HG02763 (cell line): Measurements from ENCODE around the gene SLC8A1.

ENCODE experiments used
- ATAC-seq: cut with Tn5 transposase; IDR thresholded peaks from one replicate; pipeline ENCODE4 v1.9.1; 2021; ENCODE audit warnings: mild to moderate bottlenecking, moderate library complexity; ENCODE audit not compliant: unreplicated experiment

Gene SLC8A1

GRCh38 chr2:40358783-40359182 lies 93.1 kb downstream of the SLC8A1 start:
- ATAC-seq: no peak

- ATAC-seq: no peak
These were observed 94.2 kb downstream of the SLC8A1 start for GRCh38 chr2:40357667-40358066.

DNA sequence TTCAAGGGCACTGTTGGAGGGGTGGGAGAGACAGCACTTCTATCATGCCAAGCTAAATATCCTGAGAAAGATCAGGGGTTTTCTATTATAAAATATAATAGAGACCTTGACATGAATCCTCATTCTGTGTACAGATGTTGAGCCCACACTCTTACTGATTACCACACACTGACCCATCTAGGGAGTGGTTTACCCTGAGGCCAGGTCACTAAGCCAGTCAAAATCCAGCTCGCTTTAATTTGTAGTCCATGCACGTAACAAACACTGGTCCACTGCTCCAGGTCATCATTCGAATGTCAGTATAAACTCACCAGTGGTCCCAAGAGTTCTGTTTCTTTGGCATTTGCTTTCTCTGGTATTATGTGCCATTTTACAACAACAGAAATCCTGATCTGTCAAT lies 96.4 kb downstream of the SLC8A1 start:
- no peak for ATAC-seq

- ATAC-seq: no peak
These were observed 98.7 kb downstream of the SLC8A1 start for GRCh38 chr2:40353231-40353630.

DNA sequence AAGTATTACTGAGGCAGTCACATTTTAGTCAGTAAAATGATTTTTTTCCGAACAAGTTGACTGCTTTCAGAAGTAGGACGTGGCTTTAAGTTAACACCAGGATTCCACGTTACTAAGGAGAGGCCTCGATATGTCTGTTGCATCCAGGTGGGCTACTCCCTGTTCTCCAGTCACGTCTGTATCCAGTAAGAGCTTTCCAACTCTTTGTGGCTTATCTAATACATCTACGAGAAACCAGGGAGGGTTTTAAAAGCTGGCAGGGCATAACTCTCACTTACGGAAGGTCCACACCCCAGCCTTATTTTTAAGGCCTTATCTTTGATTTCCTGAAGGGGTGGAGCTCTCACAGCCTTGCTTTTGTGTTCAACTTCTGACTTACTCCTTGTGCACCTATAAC lies 99.2 kb downstream of the SLC8A1 start:
- no peak for ATAC-seq

DNA sequence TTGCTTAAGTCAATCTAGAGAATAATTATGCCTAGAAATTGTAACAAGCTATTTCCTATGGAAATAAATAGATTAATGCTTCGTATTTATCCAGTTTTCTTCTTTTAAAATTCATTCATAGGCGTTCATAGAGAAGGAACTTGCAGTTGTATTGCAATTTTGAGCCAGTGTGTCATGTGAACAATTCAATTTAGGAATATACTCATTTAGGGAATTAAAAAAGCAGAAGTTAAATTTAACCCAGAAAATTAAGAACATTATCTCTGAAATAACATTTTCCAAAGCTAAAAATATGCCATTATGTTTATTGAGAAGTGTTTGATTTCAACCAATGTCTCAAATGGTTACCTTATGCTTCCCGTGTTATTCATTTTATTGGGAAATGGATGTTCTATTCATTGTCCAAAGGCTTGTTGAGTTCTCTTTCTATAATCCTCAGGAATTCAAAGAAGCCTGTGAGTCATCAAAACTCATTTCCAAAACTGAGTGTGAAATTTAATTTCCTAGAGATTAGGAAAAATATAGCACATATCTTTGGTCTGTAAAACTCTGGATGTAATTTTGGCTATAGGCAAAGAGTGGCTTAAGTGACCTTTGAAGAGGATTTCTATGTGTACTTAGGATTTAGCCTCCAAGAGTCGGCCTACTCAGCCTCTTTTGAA lies 99.7 kb downstream of the SLC8A1 start:
- ATAC-seq: no peak

GRCh38 chr2:40348665-40349064 lies 103.2 kb downstream of the SLC8A1 start:
- ATAC-seq: no peak

DNA sequence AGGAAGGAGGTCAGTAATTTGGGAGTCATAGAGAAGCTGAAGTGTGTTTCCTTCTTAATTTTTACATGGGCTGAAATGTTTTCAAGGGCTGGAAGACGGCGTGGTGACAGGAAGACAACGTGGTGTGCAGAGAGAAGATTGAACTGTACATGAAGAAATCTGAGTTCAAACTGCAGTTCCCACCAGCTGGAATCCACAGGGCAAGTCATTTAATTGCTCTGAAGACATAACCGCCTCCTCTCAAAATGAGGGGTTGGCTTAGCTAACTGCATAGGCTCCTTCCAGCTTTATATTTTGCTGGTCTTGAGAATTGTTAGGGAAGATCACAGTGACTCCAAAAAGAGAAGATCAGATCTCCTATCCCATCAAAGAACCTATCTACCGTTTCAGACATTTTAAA lies 103.9 kb downstream of the SLC8A1 start:
- no peak for ATAC-seq

DNA sequence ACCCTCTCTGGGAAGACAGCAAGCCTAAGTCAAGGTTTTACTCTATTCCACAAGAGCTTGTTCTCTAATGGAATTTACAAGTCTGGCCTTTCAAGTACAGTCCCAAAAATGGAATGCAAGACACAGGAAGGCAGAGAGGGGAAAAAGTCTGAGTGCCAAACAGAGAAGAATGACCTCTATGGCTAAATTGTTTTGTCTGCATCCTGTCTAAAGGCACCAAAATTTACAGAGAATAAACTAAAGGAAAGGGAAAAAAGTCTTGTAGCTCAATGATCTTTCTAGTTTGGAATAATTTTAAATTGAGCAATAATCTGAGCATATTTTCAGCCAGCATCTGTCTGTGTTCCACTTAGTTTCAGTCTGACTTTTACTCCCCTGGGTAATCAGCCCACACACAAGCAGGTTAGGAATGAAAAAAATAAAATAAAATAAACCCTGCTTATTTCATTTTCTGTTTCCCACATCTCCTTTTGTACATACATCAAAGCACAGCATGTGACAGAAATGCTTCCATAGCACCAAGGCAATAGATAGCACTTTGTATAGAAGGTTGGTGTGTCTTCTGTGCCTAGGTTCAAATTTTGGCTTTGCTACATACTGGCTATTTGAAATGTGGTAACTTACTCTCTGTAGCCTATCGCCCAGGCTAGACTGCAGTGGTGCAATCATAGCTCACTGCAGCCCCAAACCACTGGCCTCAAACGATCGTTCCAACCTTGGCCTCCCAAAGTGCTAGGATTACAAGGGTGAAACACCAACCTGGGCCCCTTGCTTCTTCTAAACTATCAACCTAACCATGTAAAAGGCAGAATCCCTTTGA lies 105.1 kb downstream of the SLC8A1 start:
- ATAC-seq: no peak

DNA sequence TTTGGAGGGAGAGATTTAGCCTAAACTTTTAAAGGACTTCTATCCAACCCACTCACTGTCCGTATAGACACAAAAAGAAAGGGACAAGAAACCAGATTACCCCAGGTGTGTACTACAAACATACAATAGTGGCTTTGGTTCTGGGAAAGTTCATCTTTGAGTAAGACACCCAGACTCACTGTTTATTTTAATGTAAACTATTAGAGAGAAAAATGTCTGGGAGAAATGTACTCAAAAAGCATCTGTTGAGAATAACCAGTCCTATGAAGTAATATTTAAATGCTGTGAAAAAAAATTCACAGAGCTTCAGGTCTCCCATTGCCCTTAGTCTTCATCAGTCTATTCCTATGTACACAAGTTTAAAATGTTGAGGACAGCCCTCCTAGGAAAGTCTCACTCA lies 107.5 kb downstream of the SLC8A1 start:
- no peak for ATAC-seq

DNA sequence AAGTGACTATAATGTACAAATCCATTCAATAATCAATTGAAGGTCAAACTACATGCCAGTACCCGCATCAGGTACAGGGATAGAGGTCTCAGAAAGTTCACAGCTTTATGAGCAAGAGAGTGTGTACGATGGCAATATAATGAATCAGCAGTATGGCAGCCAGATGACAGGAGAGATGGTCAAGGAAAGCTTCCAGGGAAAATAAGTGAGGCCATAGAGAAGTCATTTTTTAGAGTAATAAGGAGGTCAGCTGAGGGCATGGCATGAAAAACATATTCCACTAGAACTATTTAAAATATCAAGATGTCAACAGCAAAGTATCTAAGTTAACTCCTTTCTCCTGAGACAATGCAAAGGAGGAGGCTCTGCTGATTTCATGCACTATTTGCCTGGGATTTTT lies 108.0 kb downstream of the SLC8A1 start:
- no peak for ATAC-seq

DNA sequence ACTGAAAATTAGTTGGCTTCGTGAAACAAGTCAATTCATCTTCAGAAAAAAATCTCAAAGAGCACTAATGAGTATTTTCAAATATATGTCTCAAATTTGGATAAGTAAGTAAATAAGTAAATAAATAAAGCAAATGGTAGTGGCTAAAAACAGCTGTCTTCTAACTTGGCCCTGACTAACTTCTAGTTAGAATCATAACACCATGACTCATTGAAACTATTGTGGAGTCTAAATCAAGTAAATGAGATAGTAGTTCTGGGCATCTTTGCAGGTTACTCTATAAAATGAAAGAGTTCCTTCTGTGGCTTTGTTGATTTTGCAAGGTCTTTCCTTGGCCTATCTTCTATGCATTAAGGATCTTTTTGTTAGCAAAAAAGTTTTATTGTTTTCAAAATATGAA lies 110.7 kb downstream of the SLC8A1 start:
- no peak for ATAC-seq

DNA sequence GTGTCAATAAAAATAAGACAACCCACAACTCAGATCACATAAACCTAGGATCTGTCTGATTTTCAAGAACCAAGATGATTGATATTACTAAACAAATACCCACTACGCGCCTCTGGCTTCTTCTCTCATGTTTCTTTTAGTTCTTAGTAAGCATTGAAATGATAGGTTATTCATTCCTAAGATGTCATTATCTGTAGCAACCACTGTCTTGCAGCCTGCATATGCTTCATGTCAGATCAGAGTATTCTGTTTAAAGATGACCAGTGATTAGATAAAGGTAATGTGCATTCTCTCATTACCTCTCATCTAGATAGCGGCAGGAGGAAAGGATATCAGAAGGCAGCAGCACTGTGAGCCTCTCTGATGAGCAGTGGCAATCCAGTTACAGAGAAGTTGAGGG lies 112.9 kb downstream of the SLC8A1 start:
- no peak for ATAC-seq

GRCh38 chr2:40332191-40332826 lies 119.6 kb downstream of the SLC8A1 start:
- ATAC-seq: no peak

- no peak for ATAC-seq
These were observed 121.8 kb downstream of the SLC8A1 start for GRCh38 chr2:40330096-40330495.

- no peak for ATAC-seq
These were observed 122.2 kb downstream of the SLC8A1 start for GRCh38 chr2:40329739-40330030.

DNA sequence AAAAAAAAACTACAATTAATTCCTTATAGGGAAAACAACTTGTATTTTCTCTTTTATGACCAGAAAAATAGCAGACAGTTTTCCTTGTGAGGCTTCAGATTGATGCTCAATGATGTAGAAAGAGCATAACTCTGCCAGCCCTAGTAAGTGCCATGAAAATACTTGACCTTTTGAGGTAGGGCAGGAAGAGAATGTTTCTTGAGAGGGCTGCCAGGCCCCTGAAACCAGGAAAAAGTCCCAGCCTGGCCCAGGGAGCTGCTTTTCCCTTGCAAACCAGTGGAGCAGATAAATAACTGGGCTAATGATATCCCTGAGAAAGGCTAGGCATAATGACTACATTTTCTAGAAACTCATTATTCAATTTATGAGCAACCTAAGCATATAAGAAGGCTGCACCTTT lies 126.8 kb downstream of the SLC8A1 start:
- no peak for ATAC-seq

DNA sequence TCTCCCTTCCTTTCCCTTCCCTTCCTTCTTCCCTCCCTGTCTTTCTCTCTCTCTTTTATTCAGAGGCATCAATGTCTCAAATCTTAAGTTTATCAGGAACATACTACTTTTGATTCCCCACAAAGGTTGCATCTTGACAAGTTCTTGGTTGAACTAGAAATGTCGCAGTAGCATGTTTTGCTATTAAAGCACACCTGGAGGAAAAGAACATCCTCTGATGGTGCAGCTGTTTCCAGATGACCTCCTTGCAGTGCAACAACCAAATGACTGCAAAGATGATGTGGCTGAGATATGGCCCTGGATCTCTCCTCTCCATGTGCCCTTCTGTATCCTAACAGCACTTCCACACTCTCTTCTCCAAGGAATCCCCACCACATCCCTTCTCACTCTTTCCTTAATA lies 127.2 kb downstream of the SLC8A1 start:
- no peak for ATAC-seq

DNA sequence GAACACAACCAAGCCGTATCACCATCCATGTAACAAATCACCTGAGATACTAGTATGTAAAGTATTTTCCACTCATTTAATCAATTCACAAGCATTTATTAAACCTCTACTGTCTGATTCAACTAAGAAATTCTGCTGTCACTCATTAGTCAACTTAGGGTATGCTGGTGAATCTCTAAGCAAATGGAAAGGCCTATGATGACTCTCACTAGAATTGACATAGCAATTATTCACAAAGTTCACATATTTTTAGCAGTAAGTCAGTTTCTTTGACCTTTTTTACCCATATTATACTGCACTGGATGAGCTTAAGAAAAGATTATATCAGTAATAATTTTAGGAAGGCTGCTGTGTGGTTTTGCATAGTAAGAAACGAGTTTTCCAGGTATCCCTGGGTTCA lies 130.1 kb downstream of the SLC8A1 start:
- ATAC-seq: no peak

- ATAC-seq: peak; percentile 48
These were observed 130.8 kb downstream of the SLC8A1 start for GRCh38 chr2:40321016-40321623.

DNA sequence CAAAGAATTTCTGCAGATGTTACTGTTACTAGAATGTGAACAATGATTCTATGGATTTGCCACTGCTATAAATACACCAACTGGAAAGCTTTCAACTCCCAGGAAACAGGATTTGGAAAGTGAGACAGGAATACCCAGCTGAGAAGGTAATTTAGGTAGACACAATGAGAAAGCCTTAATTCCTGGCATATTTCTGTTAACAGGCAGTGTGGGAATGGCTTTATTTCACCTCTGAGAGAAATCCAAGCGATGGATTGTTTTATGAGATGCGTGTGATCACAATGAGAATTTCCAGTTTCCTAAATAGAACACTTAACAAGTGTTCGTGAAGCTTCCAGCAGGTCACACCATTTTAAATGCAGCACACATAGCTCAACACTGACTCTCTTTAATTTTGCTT lies 133.0 kb downstream of the SLC8A1 start:
- no peak for ATAC-seq

DNA sequence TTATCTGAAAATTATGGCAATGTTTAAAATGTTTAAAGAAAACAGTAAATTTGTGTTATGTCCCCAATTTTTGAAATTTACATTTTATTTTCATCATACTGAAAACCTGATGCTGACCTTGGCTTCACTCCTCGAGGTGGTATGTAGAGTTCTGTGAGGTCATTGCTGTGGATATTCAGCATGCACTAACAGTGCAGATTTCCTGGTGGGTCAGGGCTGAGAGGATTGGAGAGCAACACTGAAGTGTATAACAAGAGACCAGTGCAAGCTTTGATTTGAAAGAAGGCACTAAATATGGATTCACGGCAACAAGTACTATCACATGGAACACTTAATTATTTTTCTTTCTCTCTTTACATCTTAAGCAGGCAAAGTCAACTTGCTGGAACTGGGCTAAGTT lies 134.1 kb downstream of the SLC8A1 start:
- ATAC-seq: no peak
